Measurements from ENCODE around the gene TIMM44. TPM values are rescaled to one million over a fixed set of nuclear protein-coding genes. Genes with fewer than 3 reads are reported as not detected.

The TIMM44 gene
- total and polyA plus RNA-seq, 4 donors: 17.7 to 35.8 (median 26.6) TPM

- peaks cover 16 to 59% (median 38%) of the 10 kb centered on the region in 4 donors for H3K4me1 ChIP-seq (ENCODE audit: control insufficient read depth in 4 of 4, insufficient read depth in 4 of 4, low read length in 3 of 4)
- H3K9ac ChIP-seq (ENCODE audit: low read depth in 1 of 2, low read length in 2 of 2): no peak overlapping the region
- no peak overlapping the region for H3K4me3 ChIP-seq (ENCODE audit: low read depth in 1 of 3, low read length in 3 of 3)
- no peak overlapping the region for H3K27ac ChIP-seq (ENCODE audit: low read depth in 1 of 2, low read length in 2 of 2)
- no peak for DNase-seq (ENCODE audit: low spot score)
- no peaks in the 10 kb centered on the region for H3K27me3 ChIP-seq (ENCODE audit: control insufficient read depth in 4 of 4, insufficient read depth in 4 of 4, low read length in 3 of 4)
- WGBS: 96% methylated on average over 18 of the region's 18 CpGs
- TF ChIP-seq CTCF (IDR thresholded peaks at IDR 0.05; ENCODE audit: low read depth, low read length, missing input control): no peak
- TF ChIP-seq RAD21 (IDR thresholded peaks at IDR 0.05): no peak
- TF ChIP-seq ATF3 (IDR thresholded peaks at IDR 0.05): no peak
- no peak for TF ChIP-seq JUND (IDR thresholded peaks at IDR 0.05)
- no peak for TF ChIP-seq TAF1 (conservative IDR thresholded peaks at IDR 0.05)
- no peak for TF ChIP-seq FOXA2 (IDR thresholded peaks at IDR 0.05)
- TF ChIP-seq HNF4A (conservative IDR thresholded peaks at IDR 0.05): no peak
- no peak for TF ChIP-seq GABPA (IDR thresholded peaks at IDR 0.05 in 1 of 2, conservative IDR thresholded peaks at IDR 0.05 in 1 of 2)
- no peak for TF ChIP-seq REST (IDR thresholded peaks at IDR 0.05)
- no peak for TF ChIP-seq EGR1 (IDR thresholded peaks at IDR 0.05; ENCODE audit: low read depth in 2 of 2)
- TF ChIP-seq SP1 (IDR thresholded peaks at IDR 0.05): no peak
- no peak for TF ChIP-seq ZBTB33 (IDR thresholded peaks at IDR 0.05)
- TF ChIP-seq RXRA (IDR thresholded peaks at IDR 0.05): no peak
- no peak for TF ChIP-seq HNF4G (IDR thresholded peaks at IDR 0.05)
- no peak for TF ChIP-seq MAX (IDR thresholded peaks at IDR 0.05)
- no peak for TF ChIP-seq YY1 (IDR thresholded peaks at IDR 0.05)
- no peak for TF ChIP-seq FOXA1 (IDR thresholded peaks at IDR 0.05)
- TF ChIP-seq NR2F2 (IDR thresholded peaks at IDR 0.05): no peak
- no peaks in the 10 kb centered on the region for H3K9me3 ChIP-seq (ENCODE audit: control insufficient read depth in 4 of 4, low read length in 3 of 4)
- H3K36me3 ChIP-seq (ENCODE audit: control insufficient read depth in 4 of 4, insufficient read depth in 3 of 4, low read depth in 1 of 4, low read length in 3 of 4): peaks cover 7 to 15% (median 12%) of the 10 kb centered on the region in 4 donors
Measured at GRCh38 chr19:7983286-7983950, 40.0 kb upstream of the TIMM44 start.
